Measurements from ENCODE around the gene PIK3R2.

GRCh38 chr19:18150776-18151624 lies 2.0 kb upstream of the PIK3R2 start:
- TF ChIP-seq, protein P1, sequence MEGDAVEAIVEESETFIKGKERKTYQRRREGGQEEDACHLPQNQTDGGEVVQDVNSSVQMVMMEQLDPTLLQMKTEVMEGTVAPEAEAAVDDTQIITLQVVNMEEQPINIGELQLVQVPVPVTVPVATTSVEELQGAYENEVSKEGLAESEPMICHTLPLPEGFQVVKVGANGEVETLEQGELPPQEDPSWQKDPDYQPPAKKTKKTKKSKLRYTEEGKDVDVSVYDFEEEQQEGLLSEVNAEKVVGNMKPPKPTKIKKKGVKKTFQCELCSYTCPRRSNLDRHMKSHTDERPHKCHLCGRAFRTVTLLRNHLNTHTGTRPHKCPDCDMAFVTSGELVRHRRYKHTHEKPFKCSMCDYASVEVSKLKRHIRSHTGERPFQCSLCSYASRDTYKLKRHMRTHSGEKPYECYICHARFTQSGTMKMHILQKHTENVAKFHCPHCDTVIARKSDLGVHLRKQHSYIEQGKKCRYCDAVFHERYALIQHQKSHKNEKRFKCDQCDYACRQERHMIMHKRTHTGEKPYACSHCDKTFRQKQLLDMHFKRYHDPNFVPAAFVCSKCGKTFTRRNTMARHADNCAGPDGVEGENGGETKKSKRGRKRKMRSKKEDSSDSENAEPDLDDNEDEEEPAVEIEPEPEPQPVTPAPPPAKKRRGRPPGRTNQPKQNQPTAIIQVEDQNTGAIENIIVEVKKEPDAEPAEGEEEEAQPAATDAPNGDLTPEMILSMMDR (IDR thresholded peaks at IDR 0.05) = no peak
- no peak for TF ChIP-seq POLR2A (IDR thresholded peaks at IDR 0.05)
